Activated effector memory CD4-positive, alpha-beta T cell treated with anti-CD3 and anti-CD28 coated beads, Interleukin-2, amount 50 U/mL, for 16 hours (primary cell): ENCODE data around the gene SLC45A1.

ENCODE experiments used
- DNase-seq: peaks from one replicate; pipeline ENCODE4 v3.0.0-alpha.2; 2020

Gene SLC45A1

GRCh38 chr1:8338526-8339202, 20.8 kb downstream of the SLC45A1 start:
- DNase-seq: no peak

GRCh38 chr1:8339203-8339600, 21.3 kb downstream of the SLC45A1 start:
- DNase-seq: no peak

DNA sequence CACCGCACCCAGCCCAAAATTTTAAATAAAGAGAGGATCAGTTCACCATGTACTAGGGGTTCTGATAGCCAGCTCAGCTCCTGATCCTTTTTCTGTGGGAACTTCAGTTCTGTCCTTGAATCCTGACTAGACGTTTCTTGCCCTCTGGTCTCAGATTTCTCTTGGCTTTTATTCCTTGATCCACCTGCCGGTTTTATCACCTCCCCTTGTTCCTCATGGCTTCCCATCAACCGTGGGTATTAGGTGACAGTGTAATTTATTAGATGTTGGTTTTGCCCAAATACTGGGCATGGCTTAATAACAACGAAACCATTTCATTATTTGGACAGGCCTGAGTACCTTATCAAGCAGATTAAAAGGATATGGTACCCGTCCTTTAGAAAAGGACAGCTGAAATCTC, 22.5 kb downstream of the SLC45A1 start:
- DNase-seq: no peak

GRCh38 chr1:8342325-8342724, 24.4 kb downstream of the SLC45A1 start:
- no peak for DNase-seq

DNA sequence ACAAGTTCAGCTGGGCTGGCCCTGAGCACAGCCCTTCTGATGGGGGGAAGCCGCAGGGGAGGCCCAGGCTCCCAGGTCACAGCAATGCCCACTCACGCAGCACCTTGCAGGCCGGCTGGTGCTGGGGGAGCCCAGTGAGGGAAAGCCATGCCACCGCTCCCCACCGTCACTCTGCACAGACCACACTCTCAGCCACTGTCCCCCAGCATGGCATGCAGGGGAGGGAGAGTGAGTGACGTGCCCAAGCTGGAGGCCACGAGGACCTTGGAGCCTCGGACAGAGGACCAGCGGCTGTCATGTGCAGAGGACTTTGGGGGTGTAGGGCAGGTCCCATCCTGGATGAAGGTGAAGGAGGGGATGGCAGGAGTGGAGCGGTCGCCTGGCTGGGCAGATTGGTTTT, 25.1 kb downstream of the SLC45A1 start:
- DNase-seq: no peak

GRCh38 chr1:8343464-8344001, 25.6 kb downstream of the SLC45A1 start:
- DNase-seq: no peak

DNA sequence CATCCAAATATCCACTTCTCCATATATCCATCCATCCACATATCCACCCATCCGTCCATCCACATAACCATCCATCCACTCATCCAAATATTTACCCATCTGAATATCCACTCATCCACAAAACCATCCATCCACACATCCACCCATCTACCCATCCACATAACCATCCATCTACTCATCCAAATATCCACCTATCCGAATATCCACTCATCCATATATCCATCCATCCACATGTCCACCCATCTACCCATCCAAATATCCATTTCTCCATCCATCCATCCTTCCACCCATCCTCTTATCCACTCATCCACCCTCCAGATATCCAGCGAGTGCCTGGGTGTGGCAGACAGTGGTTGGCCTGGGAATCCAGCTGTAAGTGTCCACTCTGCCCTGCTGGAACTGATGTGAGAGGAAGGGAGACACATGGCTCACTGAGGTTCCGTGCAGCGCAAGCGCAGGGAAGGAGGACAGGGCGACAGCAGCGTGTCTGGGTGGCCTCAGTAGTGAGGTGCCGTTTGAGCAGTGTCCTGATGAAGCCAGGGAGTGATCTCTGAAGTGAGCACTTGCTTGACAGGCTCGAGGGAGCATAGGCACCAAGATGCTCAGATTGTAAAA, 27.1 kb downstream of the SLC45A1 start:
- no peak for DNase-seq

DNA sequence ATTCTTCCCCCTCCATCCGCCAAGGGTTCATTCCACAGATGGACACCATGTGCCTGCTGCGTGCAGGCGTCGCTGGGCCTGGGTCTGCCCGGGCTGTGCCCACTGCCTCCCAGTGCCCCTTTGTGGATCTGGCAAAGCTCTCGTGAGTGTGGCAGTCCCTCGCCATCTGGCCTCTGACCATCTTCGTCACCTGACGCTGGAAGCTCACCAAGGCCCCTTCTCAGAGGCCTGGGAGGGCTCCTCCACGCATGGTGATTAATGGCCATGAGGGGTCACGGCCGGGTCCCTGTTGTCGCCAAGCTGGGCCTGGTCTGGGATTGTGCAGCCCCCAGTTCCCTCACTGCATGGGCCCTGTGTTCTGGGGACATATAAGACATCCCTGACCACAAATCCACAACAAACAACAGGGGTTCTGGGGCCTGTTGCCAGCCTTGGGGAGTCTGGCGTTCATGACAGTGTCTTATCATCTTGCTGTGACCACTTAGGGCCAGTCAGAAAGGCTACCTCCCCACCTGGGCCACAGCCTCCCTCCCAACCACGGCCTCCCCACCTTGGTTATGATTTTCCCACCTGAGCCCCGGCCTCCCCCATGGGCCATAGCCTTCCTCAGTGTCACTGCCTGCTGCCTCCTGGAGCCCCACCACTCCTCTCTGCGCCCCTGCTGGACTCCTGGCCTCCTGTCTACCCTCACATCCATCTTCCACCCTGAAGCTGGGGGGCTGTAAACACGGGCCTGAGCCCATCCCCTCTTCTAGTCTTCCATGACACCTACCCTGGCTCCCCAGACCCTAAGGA, 27.9 kb downstream of the SLC45A1 start:
- no peak for DNase-seq

- DNase-seq: no peak
Measured at GRCh38 chr1:8347635-8348034, 29.7 kb downstream of the SLC45A1 start.

DNA sequence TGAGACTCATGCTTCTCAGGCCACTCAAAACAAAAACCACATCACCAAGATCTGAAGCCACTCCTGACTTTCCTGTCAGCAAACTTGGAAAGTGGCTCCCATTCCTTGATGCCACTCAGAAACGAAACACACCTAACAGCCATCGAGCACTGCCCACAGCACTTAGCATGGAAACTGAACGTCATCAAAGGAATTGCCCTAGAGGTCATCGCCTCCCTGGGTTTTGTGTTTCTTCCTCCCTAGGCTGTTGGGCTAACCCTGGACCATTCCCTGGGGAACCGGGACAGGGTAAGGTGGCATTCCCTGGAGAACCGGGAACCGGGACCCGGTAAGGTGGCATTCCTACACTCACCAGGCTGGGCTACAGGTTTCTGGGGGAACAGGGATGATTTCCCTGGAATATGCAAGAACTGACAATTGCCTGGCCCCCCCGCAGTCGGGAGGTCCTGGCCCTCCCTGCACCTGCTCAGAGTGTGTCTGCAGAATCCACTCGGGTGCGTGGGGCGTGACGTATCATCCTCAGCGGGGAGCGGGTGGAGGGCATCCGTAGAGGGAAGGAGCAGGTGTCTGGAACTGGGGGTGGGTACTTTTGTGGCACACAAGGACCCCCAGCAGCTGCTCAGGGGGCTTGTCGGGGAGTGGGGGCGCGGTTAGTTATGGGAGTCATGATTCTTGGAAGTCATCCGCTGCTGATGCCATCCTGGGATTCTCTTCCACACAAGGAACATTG, 30.3 kb downstream of the SLC45A1 start:
- no peak for DNase-seq

DNA sequence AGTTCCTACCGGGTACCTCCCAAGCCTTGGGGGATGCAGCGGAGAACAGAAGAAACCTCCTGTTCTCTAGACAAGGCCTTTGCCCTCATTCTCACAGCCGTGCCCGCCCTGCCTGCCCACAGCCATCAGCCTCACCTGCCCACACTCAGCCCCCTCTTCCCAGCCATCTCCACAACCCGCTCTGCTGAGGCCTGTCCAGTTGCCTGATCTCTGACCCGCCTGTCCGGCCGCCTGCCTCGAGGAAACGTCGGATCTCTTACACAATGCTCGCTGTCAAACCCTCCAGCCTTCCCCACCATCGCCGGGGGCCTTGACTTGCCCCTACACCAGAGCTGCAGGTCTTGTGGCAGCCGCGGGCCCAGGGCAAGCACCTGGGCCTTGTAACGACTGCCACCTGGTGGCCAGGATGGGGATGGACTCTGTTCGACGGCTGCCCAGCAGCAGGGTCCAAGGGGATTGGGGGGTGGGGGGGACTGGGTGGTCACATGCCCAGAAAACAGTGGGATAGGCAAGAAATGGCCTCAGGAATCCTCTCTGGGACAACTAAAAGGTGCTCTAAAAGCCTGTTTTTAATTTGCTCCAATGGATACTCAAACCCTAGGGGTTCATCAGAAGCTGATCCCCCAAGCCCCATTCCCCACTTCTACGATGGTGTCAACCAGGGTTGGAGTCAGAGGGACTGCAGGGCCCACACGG, 31.0 kb downstream of the SLC45A1 start:
- peak; percentile 90 for DNase-seq

DNA sequence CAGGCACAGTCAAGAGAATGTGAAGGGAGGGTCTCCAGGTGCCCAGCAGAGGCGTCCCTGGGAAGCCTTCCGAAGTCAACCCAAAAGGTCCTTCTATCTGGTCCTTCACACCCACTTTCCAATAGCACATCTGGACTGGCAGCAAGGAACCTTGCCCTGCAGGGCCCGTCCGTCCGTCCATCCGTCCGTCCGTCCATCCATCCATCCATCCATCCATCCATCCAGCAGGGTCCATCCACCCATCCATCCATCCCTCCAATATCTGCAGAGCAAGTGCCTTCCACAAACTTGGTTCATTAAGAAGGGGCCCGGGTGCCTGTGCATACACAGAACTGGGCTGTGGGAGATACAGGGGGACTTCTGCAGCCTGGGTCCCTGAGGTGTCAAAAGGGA, 31.6 kb downstream of the SLC45A1 start:
- DNase-seq: no peak

DNA sequence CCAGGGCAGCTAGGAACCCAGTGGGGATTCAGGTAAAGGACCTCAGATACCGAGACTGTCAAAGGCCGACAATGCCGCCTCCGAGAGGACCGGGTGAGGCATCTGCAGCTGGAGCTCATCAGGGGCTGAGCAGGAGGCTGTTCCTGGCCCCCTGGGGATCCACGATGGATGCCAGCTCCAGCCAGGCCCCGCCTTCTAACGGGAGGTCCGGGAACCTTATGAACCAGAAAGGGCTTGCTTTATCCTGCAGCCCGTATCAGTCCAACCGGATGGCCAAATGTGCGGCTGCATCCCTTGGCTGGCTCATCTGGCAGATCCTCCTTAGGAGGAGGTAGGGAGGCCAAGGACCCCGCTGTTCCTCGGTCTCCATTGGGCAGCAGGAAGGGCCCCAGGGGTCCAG, 32.0 kb downstream of the SLC45A1 start:
- DNase-seq: no peak

- DNase-seq: no peak
Measured at GRCh38 chr1:8350914-8351684, 33.2 kb downstream of the SLC45A1 start.

- no peak for DNase-seq
Measured at GRCh38 chr1:8351693-8352470, 34.0 kb downstream of the SLC45A1 start.

DNA sequence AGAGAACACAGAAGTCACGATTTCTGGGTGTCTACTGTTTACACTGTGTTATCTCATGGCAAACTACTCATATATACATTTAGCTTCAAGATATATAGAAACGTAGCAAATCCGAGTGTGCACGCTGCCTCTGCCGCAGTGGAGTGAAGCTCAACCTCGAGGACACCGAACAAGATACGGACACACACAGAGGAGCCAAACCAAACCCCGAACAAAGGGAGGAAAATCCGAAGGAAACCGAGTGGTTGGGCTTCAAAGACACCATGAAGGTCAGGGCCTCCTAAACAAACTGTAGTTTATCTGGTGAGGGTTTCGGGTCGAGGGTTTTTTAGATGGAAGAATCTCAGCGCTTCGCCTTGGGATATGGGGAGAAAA, 34.5 kb downstream of the SLC45A1 start:
- DNase-seq: no peak

DNA sequence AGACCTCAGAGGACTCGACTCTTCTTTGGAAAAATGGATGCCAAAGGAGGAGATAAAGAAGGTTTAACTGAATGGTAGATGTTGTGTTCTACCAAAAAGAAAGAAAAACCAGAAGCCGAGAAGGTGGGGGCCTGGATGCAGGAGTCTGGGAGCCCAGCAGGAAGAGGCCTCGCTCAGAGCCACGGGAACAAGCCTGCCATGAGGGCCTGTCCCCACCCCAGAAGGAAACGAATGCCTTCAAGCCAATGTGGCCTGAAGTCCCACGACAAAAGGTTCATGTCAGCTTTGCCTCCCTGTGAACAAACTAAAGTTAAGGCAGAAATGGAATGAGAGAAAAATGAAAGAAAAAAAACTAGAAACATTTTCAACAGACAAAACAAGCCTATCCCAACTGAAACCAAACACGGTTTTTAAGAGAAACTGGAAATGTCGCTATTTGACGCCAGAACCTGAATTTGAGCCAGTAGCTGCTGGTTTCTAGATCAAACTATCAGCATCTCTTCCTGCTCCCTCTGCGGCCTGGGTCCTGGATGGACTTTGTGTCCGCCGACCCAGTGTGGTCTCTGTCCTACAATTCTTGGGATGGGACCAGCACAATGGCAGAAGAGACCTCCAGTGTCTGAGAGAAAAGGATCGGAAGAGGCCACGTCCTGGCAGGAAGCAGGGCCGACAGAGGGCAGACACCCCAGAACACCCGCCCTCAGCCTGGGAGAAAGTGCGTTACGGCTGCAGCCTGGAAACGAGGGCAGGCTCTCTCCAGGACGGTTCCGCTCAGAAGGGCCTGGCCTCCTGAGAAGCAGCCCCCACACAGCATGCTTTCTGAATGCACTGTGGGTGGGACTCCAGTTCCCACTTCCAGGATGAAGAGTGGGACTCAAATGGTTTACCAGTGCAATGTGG, 35.2 kb downstream of the SLC45A1 start:
- no peak for DNase-seq

DNA sequence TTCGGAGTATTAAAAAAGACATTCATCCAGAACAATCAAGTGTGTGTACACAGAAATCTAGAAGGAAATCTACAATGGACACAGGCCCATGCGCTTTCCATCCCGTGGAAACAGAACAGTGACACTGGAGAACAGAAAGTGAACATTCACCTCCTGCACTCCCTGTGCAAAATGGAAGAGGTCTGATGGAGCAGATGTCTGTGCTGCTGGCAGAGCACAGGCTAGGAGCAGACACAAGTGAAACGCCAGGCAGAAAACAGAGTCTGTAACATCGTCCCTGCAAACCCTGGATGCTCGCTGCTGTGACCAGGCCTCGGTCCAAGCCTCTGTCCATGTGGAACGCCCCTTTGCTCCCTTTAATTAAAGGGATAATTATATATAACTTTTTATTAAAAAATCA, 36.1 kb downstream of the SLC45A1 start:
- DNase-seq: no peak

DNA sequence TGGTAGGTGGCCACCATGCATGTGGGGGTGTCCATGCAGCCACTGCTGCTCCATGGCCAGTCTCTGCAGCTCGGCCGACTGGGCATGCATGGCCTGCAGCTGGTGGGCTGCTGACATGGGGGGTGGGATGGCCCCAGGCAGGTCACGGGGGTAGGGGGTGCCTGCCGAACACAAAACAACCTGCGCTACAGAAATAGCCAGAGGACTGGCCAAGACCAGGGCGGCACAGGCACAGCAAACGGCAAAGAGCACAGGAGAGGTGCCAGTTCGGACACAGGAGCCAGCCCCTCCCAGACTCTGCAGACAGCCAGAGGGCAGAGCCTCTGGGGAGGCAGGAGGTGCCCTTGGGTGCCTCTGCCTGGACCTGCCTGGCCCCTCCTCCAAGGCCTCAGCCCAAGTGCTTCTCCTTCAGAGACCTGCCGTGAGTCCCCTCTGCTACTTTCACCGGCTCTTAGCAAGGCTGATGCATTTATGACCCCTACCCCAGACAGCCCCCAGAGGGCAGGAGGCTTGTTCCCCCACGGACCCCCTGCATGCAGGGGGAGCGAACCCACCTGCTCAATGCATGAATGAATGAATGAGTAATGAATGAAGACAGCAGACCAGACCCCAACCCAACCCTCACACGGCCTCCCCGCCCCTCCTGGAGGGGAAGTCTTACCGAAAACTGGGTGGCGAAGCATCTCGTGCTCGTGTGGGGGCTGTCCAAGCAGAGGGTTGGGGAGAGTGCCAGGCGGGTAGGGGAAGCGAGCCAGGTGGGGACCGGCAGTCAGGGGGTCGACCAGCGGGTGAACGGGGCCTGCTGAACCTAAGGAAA, 37.7 kb downstream of the SLC45A1 start:
- DNase-seq: no peak
